Gastroesophageal sphincter (tissue), 3 donors: Measurements from ENCODE around the gene FZD10.

Source experiments
- EP300 ChIP-seq: sonication (generic); formaldehyde crosslinking; IDR thresholded peaks from one replicate; pipeline ENCODE4 v1.6.1; 2017; ENCODE audit warnings: antibody characterized with exemption, mild to moderate bottlenecking
- POLR2A ChIP-seq, 2 donors: fragments of 450-650 bp; IDR thresholded peaks; one replicate each; pipeline ENCODE4 v1.6.1; 2017; ENCODE audit warnings: antibody characterized with exemption in 2 of 2, mild to moderate bottlenecking in 2 of 2, moderate library complexity in 1 of 2
- POLR2AphosphoS5 ChIP-seq: sonication (generic); formaldehyde crosslinking; IDR thresholded peaks from one replicate; pipeline ENCODE4 v1.6.1; 2017; ENCODE audit warnings: antibody characterized with exemption
- TF ChIP-seq, protein P1 (sequence below), 4 experiments: fragments of 200-600 bp in 2 of 4; fragments of 450-650 bp in 2 of 4; sonication (generic) in 1 of 4; IDR thresholded peaks; one replicate each; pipeline ENCODE4 v1.5.1; 2017 to 2019; ENCODE audit warnings: antibody characterized with exemption in 4 of 4, mild to moderate bottlenecking in 2 of 4, moderate library complexity in 2 of 4

DNA sequence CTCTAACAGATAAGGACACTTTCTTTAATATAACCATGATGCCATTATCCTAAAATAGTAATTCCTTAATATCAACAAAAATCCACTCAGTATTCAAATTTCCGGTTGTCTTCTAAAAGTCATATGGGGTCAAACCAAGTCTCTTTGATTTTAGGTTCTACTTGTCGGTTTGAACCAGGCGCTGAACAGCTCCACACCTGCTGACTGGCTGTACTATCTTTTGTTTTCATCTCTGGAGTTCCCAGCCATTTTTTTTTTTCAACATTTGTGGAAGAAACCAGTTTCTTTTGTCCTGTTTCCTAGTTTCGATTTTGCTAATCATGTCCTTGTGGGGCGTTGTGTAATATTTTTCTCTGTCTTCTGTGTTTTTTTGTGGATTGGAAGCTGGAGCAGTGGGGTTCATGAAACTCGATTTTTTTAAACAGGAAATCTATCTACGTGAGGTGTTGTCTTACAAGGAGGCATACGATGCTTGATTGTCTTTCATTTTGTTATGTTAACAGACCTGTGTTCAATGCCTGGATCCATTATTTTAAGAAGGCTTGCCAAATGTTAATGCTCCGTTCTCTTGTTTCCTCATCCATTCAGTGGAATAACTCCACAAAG, 50.2 kb downstream of the FZD10 start:
- no peak for TF ChIP-seq POLR2A (IDR thresholded peaks at IDR 0.05)
- TF ChIP-seq, protein P1, sequence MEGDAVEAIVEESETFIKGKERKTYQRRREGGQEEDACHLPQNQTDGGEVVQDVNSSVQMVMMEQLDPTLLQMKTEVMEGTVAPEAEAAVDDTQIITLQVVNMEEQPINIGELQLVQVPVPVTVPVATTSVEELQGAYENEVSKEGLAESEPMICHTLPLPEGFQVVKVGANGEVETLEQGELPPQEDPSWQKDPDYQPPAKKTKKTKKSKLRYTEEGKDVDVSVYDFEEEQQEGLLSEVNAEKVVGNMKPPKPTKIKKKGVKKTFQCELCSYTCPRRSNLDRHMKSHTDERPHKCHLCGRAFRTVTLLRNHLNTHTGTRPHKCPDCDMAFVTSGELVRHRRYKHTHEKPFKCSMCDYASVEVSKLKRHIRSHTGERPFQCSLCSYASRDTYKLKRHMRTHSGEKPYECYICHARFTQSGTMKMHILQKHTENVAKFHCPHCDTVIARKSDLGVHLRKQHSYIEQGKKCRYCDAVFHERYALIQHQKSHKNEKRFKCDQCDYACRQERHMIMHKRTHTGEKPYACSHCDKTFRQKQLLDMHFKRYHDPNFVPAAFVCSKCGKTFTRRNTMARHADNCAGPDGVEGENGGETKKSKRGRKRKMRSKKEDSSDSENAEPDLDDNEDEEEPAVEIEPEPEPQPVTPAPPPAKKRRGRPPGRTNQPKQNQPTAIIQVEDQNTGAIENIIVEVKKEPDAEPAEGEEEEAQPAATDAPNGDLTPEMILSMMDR (IDR thresholded peaks at IDR 0.05) = no peak
- TF ChIP-seq EP300 = no peak
- TF ChIP-seq POLR2AphosphoS5 = no peak
